Adrenal gland (tissue), 12 donors: Measurements from ENCODE around the gene KLHL22. TPM values are rescaled to one million over a fixed set of nuclear protein-coding genes. Genes with fewer than 3 reads are reported as not detected.
A peak's percentile ranks its signal among the peaks of the same experiment; 100 is the strongest.
"Not testable (repeated sequence)": the region's sequence is repeated elsewhere in the genome, so short reads cannot be mapped to it uniquely, and the experiment has no call there.

Experiments used
- DNase-seq, 7 donors: peaks; one replicate each; pipeline ENCODE4 v3.0.0-alpha.2; 2019 to 2020
- H3K27ac ChIP-seq, 5 donors: fragments of 200-600 bp; sonication (generic) in 4 of 5; 1 replicate in 3 of 5; 2 replicates in 2 of 5; pipeline versions ENCODE4 v1.5.1 to v1.8.0; 2016 to 2020; ENCODE audit warnings: mild to moderate bottlenecking in 1 of 5
- H3K27me3 ChIP-seq: fragments of 200-600 bp; 2 replicates; pipeline ENCODE4 v1.8.0; 2021
- H3K36me3 ChIP-seq, 2 donors: fragments of 200-600 bp; replicated peaks in 1 of 2; 1 replicate in 1 of 2; 2 replicates in 1 of 2; pipeline versions ENCODE4 v1.5.1 to v1.8.0; 2018 to 2022
- H3K4me1 ChIP-seq, 2 donors: fragments of 200-600 bp; replicated peaks in 1 of 2; 1 replicate in 1 of 2; 2 replicates in 1 of 2; pipeline versions ENCODE4 v1.5.1 to v1.8.0; 2018 to 2021
- H3K4me3 ChIP-seq, 4 donors: fragments of 200-600 bp; sonication (generic) in 3 of 4; one replicate each; pipeline ENCODE4 v1.5.1; 2016 to 2018
- H3K9me3 ChIP-seq, 3 donors: fragments of 200-600 bp; sonication (generic) in 1 of 3; replicated peaks in 1 of 3; 1 replicate in 2 of 3; 2 replicates in 1 of 3; pipeline versions ENCODE4 v1.5.1 to v1.8.0; 2016 to 2021
- CTCF ChIP-seq, 6 experiments: fragments of 450-650 bp in 4 of 6; fragments of 200-600 bp in 2 of 6; sonication (generic) in 1 of 6; IDR thresholded peaks; 1 replicate in 5 of 6; 2 replicates in 1 of 6; pipeline versions ENCODE4 v1.5.1 to v1.8.0; 2016 to 2021; ENCODE audit warnings: antibody characterized with exemption in 6 of 6, mild to moderate bottlenecking in 2 of 6, moderate library complexity in 1 of 6
- POLR2A ChIP-seq, 2 donors: fragments of 450-650 bp; IDR thresholded peaks; one replicate each; pipeline ENCODE4 v1.6.1; 2017; ENCODE audit warnings: antibody characterized with exemption in 2 of 2, mild to moderate bottlenecking in 2 of 2, moderate library complexity in 1 of 2
- WGBS, 4 donors: extraction: QIAGEN DNeasy Blood & Tissue Kit in 2 of 4; methylation state at CpG; one replicate each; pipeline versions ENCODE4 v1.1.5 to v1.1.7; 2013 to 2017; 5-methylcytosine and 5-hydroxymethylcytosine counted together
- intact Hi-C, 2 donors: fragments of 100-400 bp; cut with DNase I; formaldehyde crosslinking; loops; one replicate each; pipeline versions ENCODE4 v1.14.1 to v1.15.0; 2022 to 2023
- polyA plus RNA-seq, 3 donors: library from polyadenylated mRNA; stranded (reverse); fragments of 200-250 nt in 2 of 3; fragments of 350-450 nt in 1 of 3; fragmentation: Illumina TruSeq in 1 of 3; extraction: RNeasy Lipid Tissue Mini Kit (QIAGEN cat#74804) in 1 of 3; gene quantifications; one replicate each; pipeline ENCODE4 v1.2.3, GENCODE V29; 2013 to 2014
- total RNA-seq, 9 donors: library from RNA; depleted of rRNA in 4 of 9; stranded (reverse); fragments of >200 nt in 4 of 9; fragments of 120-200 nt in 1 of 9; fragmentation: NEBNext Ultra II Directional in 1 of 9; extraction: Animal tissue kit (Norgen Biotek cat#: 25700) in 1 of 9; gene quantifications; one replicate each; pipeline versions ENCODE4 v1.1.0 to v1.2.4, GENCODE V29; 2013 to 2023
- donor health status: healthy with polysubstance abuse.
- donor health status: Bipolar disorder and iron deficiency.
- donor health status: DM: yes; HTN: yes; CAD: no.
- donor health status: DM: no; HTN: no; CAD: no.
- donor health status: DM: no; HTN: no; CAD: no.
- donor health status: DM: yes; HTN: yes; CAD: no.

The KLHL22 gene
- total and polyA plus RNA-seq, 12 donors: 15.3 to 38.8 (median 27.6) TPM

- no peaks in the 10 kb centered on the region for H3K9me3 ChIP-seq
- H3K27me3 ChIP-seq: no peaks in the 10 kb centered on the region
- peak within 1 kb of the TSS; percentile 96 to 99 (median 99) for H3K27ac ChIP-seq
- peak; percentile 90 to 95 (median 92) for DNase-seq
- WGBS, 4 donors: 0 to 13% (median 1%) methylated on average over 3 to 58 of the region's 58 CpGs
- peak within 1 kb of the TSS; percentile 79 to 98 (median 92) for H3K4me3 ChIP-seq
- intact Hi-C loops: no loop called here
- H3K36me3 ChIP-seq: no peaks in the 10 kb centered on the region
- no peak for TF ChIP-seq CTCF (IDR thresholded peaks at IDR 0.05)
- TF ChIP-seq POLR2A (IDR thresholded peaks at IDR 0.05): peak; percentile 51 to 84
- peaks cover 25 to 42% of the 10 kb centered on the region in 2 donors for H3K4me1 ChIP-seq
Observed at GRCh38 chr22:20507253-20508066, 11.9 kb upstream of the KLHL22 start, which contains the start of gene MED15. Gene MED15 (plus strand): TSS chr22:20507610. CDS start chr22:20507679, 69 bp downstream.

- peaks cover 19 to 36% of the 10 kb centered on the region in 2 donors for H3K4me1 ChIP-seq
- no peak for DNase-seq
- H3K9me3 ChIP-seq: no peaks in the 10 kb centered on the region
- peak overlapping the region in 3 of 5 donors; percentile 96 to 99 (median 99) for H3K27ac ChIP-seq
- H3K36me3 ChIP-seq: no peaks in the 10 kb centered on the region
- WGBS, 4 donors: 65 to 70% (median 66%) methylated on average over 13 of the region's 13 CpGs
- intact Hi-C loops: no loop called here
- H3K4me3 ChIP-seq: peak overlapping the region in 1 of 4 donors; percentile 89
- TF ChIP-seq POLR2A (IDR thresholded peaks at IDR 0.05) (no peak), CTCF (IDR thresholded peaks at IDR 0.05) (no peak)
- no peaks in the 10 kb centered on the region for H3K27me3 ChIP-seq
Observed at GRCh38 chr22:20506543-20507252, 11.1 kb upstream of the KLHL22 start.

GRCh38 chr22:20504293-20504922, 8.8 kb upstream of the KLHL22 start:
- H3K36me3 ChIP-seq, H3K27me3 ChIP-seq, H3K4me3 ChIP-seq, intact Hi-C loops, H3K9me3 ChIP-seq, H3K27ac ChIP-seq: not testable (repeated sequence)
- WGBS, 4 donors: 67 to 75% (median 71%) methylated on average over 4 to 5 of the region's 5 CpGs
- H3K4me1 ChIP-seq: peaks cover 6 to 14% of the 10 kb centered on the region in 2 donors
- DNase-seq: peak in 6 of 7 donors; percentile 63 to 82 (median 76)

- Histone ChIP-seq H3K27me3 (no peaks in the 10 kb centered on the region), H3K36me3 (peaks cover 0 to 5% of the 10 kb centered on the region in 2 donors), H3K27ac (no peak overlapping the region), H3K4me1 (peaks cover 2 to 10% of the 10 kb centered on the region in 2 donors), H3K9me3 (no peaks in the 10 kb centered on the region), H3K4me3 (no peak overlapping the region)
- no peak for DNase-seq
- 77 to 98% (median 88%) methylated on average over 2 of the region's 2 CpGs for WGBS, 4 donors
- intact Hi-C loops: no loop called here
- TF ChIP-seq POLR2A (IDR thresholded peaks at IDR 0.05): no peak
- no peak for TF ChIP-seq CTCF (IDR thresholded peaks at IDR 0.05)
Observed at GRCh38 chr22:20503816-20504215, 8.2 kb upstream of the KLHL22 start.
